GM12878 (cell line): ENCODE data around the gene DGLUCY. TPM values are rescaled to one million over a fixed set of nuclear protein-coding genes. Genes with fewer than 3 reads are reported as not detected.
A peak's percentile ranks its signal among the peaks of the same experiment; 100 is the strongest.

Source experiments
- BACH1 ChIP-seq: fragments of 450-650 bp; IDR thresholded peaks from 2 replicates; pipeline ENCODE4 v1.6.1; 2017; ENCODE audit warnings: mild to moderate bottlenecking, borderline replicate concordance
- BMI1 ChIP-seq: fragments of 450-650 bp; IDR thresholded peaks from 2 replicates; pipeline ENCODE4 v1.6.1; 2016; ENCODE audit warnings: mild to moderate bottlenecking, moderate library complexity, borderline replicate concordance
- CBX3 ChIP-seq: fragments of 200-600 bp; sonication (generic); IDR thresholded peaks from 2 replicates; pipeline ENCODE4 v1.6.1; 2016; ENCODE audit warnings: low read depth, borderline replicate concordance
- EP300 ChIP-seq, 2 experiments: fragments of 150-350 bp in 1 of 2; IDR thresholded peaks; 2 replicates each; pipeline ENCODE4 v1.6.1; 2011 to 2012; ENCODE audit warnings: low read depth in 2 of 2, low read length in 2 of 2, borderline replicate concordance in 1 of 2, improper control_type of control experiment in 1 of 2, inconsistent platforms in 1 of 2; ENCODE audit not compliant: control insufficient read depth in 1 of 2
- FOXM1 ChIP-seq: IDR thresholded peaks from 2 replicates; pipeline ENCODE4 v1.6.1; 2012; ENCODE audit warnings: low read depth, mild to moderate bottlenecking, inconsistent platforms, low read length, moderate library complexity
- POLR2AphosphoS5 ChIP-seq: IDR thresholded peaks from 2 replicates; pipeline ENCODE4 v1.6.1; 2011; ENCODE audit warnings: mild to moderate bottlenecking, low read length, inconsistent platforms
- POU2F2 ChIP-seq: IDR thresholded peaks from 3 replicates; pipeline ENCODE4 v1.6.1; 2011; ENCODE audit warnings: low read depth, mild to moderate bottlenecking, low read length, borderline replicate concordance
- SIX5 ChIP-seq: IDR thresholded peaks from 2 replicates; pipeline ENCODE4 v1.6.1; 2011; ENCODE audit warnings: mild to moderate bottlenecking, low read depth, low read length, moderate library complexity; ENCODE audit not compliant: severe bottlenecking
- SMAD5 ChIP-seq: IDR thresholded peaks from 2 replicates; pipeline ENCODE4 v1.6.1; 2016; ENCODE audit warnings: antibody characterized with exemption, low read depth
- SREBF1 ChIP-seq: IDR thresholded peaks from 2 replicates; pipeline ENCODE4 v1.6.1; 2012; ENCODE audit warnings: mild to moderate bottlenecking, low read length
- TARDBP ChIP-seq: IDR thresholded peaks from 2 replicates; pipeline ENCODE4 v1.6.1; 2016; ENCODE audit warnings: borderline replicate concordance
- ZNF274 ChIP-seq: IDR thresholded peaks from one replicate; pipeline ENCODE4 v1.8.0; 2011; ENCODE audit not compliant: insufficient read length, insufficient read depth
- ZSCAN29 ChIP-seq: fragments of 450-650 bp; IDR thresholded peaks from 2 replicates; pipeline ENCODE4 v1.6.1; 2017; ENCODE audit warnings: mild to moderate bottlenecking, moderate library complexity
- polyA plus RNA-seq, 11 experiments: library from polyadenylated mRNA; depleted of rRNA in 4 of 11; unstranded in 6 of 11; stranded (reverse) in 5 of 11; fragments of >200 nt; fragmentation: Nextera tagmentation in 4 of 11; fragmentation: Illumina TruSeq in 1 of 11; extraction: Ambion mirVana in 4 of 11; extraction: Trizol in 1 of 11; gene quantifications; 1 replicate in 1 of 11; 2 replicates in 10 of 11; pipeline versions ENCODE4 v1.2.1 to v1.2.3, GENCODE V29; 2011 to 2016; ENCODE audit warnings: inconsistent platforms in 2 of 11, missing spikeins in 2 of 11, low read depth in 1 of 11
- total RNA-seq, 4 experiments: library from RNA; depleted of rRNA in 3 of 4; stranded (reverse); fragments of >200 nt in 3 of 4; fragmentation: Illumina TruSeq in 1 of 4; extraction: Trizol in 1 of 4; gene quantifications; 2 replicates each; pipeline versions ENCODE4 v1.2.1 to v1.2.3, GENCODE V29; 2013 to 2021
- TF ChIP-seq, protein P1 (sequence below): fragments of 450-650 bp; formaldehyde crosslinking; IDR thresholded peaks from 2 replicates; pipeline ENCODE4 v1.5.0; 2022; ENCODE audit warnings: mild to moderate bottlenecking, missing genetic modification characterization
- TF ChIP-seq, protein P2 (sequence below): fragments of 450-650 bp; formaldehyde crosslinking; IDR thresholded peaks from 2 replicates; pipeline ENCODE4 v1.4.0; 2020; ENCODE audit warnings: mild to moderate bottlenecking, moderate library complexity
- TF ChIP-seq, protein P3 (sequence below): fragments of 450-650 bp; IDR thresholded peaks from 2 replicates; pipeline ENCODE4 v1.6.1; 2017; ENCODE audit warnings: mild to moderate bottlenecking

The DGLUCY gene
- total and polyA plus RNA-seq, 10 of the 15 experiments (the other 5 are each of a cell fraction or from before 2014, with no cell fraction given) = 15.0 to 70.3 (median 55.1) TPM

DNA sequence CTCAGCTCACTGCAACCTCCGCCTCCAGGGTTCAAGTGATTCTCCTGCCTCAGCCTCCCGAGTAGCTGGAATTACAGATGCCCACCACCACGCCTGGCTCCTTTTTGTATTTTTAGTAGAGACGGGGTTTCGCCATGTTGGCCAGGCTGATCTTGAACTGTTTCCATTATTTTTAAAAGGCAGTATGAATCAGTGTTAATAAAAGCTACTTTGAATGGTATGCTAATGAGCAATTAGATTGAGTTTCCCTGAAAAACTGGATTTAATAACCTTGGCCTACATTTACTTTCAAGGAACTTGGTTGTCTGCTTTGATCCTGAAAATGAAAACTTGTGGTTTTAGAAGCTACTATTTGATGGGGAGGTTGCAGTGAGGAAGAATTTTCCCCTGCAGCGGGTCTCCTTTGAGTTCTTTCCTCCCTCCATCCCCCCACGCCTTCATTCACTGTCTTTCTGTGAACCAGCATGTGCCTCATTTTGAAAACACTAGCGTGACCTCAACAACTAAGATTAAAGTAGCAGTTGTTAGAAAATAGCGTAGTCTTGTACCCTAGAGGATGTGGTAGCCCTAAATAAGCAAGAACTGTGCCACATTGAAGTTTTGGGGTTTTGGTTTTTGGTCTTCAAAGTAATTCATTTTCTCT, 35.7 kb upstream of the DGLUCY start (continued):
- TF ChIP-seq EP300 (IDR thresholded peaks at IDR 0.05; ENCODE audit: borderline replicate concordance in 1 of 2, control insufficient read depth in 1 of 2, low read depth in 2 of 2, low read length in 2 of 2) = peak; percentile 72 to 83; a peak in 3 of 4 replicates
- 0 out of 2 replicates have a peak, but pooled peaks have one; percentile 24 for TF ChIP-seq BMI1
- TF ChIP-seq TARDBP = no peak
- TF ChIP-seq SREBF1 = no peak
- TF ChIP-seq, protein P1, sequence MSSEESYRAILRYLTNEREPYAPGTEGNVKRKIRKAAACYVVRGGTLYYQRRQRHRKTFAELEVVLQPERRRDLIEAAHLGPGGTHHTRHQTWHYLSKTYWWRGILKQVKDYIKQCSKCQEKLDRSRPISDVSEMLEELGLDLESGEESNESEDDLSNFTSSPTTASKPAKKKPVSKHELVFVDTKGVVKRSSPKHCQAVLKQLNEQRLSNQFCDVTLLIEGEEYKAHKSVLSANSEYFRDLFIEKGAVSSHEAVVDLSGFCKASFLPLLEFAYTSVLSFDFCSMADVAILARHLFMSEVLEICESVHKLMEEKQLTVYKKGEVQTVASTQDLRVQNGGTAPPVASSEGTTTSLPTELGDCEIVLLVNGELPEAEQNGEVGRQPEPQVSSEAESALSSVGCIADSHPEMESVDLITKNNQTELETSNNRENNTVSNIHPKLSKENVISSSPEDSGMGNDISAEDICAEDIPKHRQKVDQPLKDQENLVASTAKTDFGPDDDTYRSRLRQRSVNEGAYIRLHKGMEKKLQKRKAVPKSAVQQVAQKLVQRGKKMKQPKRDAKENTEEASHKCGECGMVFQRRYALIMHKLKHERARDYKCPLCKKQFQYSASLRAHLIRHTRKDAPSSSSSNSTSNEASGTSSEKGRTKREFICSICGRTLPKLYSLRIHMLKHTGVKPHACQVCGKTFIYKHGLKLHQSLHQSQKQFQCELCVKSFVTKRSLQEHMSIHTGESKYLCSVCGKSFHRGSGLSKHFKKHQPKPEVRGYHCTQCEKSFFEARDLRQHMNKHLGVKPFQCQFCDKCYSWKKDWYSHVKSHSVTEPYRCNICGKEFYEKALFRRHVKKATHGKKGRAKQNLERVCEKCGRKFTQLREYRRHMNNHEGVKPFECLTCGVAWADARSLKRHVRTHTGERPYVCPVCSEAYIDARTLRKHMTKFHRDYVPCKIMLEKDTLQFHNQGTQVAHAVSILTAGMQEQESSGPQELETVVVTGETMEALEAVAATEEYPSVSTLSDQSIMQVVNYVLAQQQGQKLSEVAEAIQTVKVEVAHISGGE (CRISPR knock-in tag) = no peak
- TF ChIP-seq POLR2AphosphoS5 = no peak
- no peak for TF ChIP-seq POU2F2
- no peak for TF ChIP-seq ZSCAN29
- TF ChIP-seq SMAD5 = no peak
- no peak for TF ChIP-seq CBX3
- TF ChIP-seq, protein P2, sequence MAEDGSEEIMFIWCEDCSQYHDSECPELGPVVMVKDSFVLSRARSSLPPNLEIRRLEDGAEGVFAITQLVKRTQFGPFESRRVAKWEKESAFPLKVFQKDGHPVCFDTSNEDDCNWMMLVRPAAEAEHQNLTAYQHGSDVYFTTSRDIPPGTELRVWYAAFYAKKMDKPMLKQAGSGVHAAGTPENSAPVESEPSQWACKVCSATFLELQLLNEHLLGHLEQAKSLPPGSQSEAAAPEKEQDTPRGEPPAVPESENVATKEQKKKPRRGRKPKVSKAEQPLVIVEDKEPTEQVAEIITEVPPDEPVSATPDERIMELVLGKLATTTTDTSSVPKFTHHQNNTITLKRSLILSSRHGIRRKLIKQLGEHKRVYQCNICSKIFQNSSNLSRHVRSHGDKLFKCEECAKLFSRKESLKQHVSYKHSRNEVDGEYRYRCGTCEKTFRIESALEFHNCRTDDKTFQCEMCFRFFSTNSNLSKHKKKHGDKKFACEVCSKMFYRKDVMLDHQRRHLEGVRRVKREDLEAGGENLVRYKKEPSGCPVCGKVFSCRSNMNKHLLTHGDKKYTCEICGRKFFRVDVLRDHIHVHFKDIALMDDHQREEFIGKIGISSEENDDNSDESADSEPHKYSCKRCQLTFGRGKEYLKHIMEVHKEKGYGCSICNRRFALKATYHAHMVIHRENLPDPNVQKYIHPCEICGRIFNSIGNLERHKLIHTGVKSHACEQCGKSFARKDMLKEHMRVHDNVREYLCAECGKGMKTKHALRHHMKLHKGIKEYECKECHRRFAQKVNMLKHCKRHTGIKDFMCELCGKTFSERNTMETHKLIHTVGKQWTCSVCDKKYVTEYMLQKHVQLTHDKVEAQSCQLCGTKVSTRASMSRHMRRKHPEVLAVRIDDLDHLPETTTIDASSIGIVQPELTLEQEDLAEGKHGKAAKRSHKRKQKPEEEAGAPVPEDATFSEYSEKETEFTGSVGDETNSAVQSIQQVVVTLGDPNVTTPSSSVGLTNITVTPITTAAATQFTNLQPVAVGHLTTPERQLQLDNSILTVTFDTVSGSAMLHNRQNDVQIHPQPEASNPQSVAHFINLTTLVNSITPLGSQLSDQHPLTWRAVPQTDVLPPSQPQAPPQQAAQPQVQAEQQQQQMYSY (CRISPR knock-in tag) = no peak
- TF ChIP-seq ZNF274 = no peak
- TF ChIP-seq FOXM1 = peak; percentile 88; the same call in 1 of the 2 replicates
- TF ChIP-seq SIX5 = no peak
- TF ChIP-seq, protein P3, sequence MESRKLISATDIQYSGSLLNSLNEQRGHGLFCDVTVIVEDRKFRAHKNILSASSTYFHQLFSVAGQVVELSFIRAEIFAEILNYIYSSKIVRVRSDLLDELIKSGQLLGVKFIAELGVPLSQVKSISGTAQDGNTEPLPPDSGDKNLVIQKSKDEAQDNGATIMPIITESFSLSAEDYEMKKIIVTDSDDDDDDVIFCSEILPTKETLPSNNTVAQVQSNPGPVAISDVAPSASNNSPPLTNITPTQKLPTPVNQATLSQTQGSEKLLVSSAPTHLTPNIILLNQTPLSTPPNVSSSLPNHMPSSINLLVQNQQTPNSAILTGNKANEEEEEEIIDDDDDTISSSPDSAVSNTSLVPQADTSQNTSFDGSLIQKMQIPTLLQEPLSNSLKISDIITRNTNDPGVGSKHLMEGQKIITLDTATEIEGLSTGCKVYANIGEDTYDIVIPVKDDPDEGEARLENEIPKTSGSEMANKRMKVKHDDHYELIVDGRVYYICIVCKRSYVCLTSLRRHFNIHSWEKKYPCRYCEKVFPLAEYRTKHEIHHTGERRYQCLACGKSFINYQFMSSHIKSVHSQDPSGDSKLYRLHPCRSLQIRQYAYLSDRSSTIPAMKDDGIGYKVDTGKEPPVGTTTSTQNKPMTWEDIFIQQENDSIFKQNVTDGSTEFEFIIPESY = no peak
- no peak for TF ChIP-seq BACH1
